Dedifferentiated amniotic fluid mesenchymal stem cell (primary cell): Measurements from ENCODE around the gene WDR86.

Experiments used
- DNase-seq: peaks from one replicate; pipeline ENCODE4 v3.0.0-alpha.2; 2016; ENCODE audit errors: extremely low spot score

WDR86 gene

GRCh38 chr7:151391358-151391730 lies 18.5 kb downstream of the WDR86 start:
- no peak for DNase-seq

DNA sequence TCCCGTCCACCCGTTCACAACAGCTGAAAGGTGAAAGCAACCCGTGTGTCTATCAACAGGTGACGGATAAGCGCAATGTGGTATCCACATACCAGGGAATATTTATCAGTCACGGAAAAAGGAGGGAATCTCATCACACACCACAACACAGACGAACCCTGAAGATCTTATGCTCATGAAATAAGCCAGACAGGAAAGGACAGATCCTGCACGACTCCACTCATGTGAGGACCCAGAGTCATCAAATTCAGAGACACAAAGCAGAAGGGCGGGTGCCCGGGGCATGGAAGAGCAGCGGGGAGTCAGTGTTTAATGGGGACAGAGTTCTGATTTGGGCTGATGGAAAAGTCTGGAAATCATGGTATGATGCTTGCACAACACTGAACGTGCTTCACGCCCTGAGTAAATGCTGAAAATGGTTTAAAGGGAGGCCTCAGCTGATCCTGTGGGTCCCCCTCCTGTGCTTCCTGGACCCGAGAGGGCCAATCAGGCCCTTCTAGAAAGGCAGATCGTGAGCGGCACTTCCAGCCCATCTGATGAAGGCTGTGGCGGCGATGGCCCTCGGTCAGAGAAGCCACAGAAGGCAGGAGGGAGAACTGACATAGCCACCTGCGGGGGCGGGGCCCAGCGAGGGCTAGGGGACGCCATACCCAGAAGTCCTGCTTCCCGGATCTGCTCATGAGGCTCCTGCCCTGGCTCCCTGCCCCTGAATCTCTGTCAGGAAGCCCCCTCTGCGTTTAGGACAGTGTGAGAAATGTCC lies 19.1 kb downstream of the WDR86 start:
- DNase-seq: no peak

DNA sequence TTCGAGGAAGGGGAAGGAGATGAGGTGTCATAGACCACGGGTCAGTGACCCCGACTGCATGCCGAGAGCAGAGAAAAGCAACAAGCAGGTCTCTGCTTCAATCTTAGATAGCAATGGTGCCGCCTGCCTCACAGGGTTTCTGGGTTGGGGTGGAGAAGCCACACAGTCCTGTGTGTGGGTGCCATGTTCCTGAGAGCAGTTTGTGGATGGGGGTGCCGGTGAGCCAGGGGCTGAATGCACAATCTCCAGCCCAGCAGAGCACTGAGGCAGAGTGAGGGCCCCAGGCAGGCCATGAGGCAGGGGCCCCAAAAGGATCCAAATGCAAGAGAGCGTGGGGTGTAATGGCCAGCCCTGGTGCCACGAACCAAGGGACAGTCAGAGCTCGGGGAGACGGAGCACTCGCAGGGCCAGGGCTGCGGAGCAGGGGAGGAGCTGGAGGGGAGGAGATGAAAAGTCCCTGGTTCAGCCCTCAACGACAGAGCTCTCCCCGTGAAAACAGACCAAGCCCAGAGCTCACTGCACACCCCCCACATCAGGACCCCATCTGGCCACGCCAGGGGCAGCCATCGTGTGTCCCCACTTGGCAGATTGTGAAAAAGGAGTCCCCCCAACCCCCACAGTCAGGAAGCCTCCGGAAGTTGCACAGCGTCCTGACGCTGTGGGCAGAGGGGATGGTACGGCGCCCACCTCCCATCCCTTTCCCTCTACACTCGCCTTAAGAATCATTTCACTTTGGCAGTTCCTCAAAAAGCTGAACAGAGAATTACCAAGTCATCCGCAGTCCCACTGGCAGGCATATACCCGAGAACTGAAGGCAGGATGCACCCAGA lies 19.9 kb downstream of the WDR86 start:
- no peak for DNase-seq

DNA sequence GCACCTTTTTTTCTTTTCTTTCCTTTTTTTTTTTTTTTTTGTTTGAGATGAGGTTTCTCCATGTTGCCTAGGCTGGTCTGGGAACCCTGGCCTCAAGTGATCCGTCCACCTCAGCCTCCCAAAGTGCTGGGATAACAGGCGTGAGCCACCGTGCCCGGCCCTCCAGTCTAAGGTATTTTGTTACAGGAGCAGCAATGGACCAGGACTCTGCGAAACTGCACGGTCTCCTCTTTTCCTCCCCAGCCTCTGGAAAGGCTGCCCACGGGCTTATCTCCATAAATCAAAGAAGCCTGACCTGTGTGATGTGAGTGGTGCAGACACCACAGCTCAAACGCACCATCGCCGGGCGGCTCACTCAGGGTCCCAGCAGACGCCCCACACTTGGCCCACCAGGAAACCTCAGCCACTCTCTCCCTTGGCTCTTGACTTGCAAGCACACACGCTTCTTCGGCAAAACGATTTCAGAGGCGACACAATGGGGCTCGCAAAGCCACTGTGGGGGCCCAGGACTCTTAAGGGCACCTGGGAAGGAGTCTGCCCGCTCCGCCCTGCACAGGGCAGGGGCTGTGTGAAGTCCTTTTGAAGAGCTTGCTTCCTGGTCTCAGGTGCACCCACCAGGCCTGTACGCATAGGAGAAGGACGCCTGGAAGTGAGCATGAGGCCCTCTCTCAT lies 20.6 kb downstream of the WDR86 start:
- no peak for DNase-seq

DNA sequence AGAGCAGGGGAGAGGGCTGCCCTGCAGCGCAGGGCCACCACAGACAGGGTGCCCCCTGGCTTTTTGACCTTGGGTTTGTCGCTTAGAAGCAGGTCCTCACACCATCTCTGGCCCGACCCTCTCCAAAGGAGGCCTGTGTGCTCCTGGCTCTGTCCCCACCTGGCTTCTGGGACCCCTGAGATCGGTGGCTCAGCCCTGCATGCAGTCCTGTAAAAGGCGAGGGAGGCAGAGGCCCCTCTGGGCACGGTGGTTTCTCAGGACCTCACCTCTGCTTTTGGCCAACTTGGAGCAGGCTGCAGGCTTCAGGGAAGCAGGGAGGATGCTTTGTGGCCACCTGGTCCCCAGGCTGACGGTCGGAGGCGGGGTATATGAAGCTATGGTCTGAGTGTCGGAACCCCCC lies 21.4 kb downstream of the WDR86 start:
- no peak for DNase-seq

DNA sequence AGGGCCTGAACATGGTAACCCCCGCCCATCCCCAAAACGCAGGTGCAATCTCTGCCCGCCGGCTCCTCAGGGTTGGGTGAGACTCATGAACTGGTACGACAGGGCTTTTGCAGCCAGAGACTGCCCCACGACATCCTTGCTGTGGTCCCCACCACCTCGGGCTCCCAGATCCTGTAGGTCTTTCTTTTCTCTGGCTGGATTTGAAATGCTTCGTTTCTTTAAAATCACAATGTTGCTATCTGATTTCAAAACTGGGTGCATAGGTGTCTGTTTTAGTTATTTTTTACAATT lies 21.9 kb downstream of the WDR86 start:
- no peak for DNase-seq

GRCh38 chr7:151387161-151388006 lies 22.5 kb downstream of the WDR86 start:
- no peak for DNase-seq

GRCh38 chr7:151386301-151387160 lies 23.3 kb downstream of the WDR86 start:
- no peak for DNase-seq

DNA sequence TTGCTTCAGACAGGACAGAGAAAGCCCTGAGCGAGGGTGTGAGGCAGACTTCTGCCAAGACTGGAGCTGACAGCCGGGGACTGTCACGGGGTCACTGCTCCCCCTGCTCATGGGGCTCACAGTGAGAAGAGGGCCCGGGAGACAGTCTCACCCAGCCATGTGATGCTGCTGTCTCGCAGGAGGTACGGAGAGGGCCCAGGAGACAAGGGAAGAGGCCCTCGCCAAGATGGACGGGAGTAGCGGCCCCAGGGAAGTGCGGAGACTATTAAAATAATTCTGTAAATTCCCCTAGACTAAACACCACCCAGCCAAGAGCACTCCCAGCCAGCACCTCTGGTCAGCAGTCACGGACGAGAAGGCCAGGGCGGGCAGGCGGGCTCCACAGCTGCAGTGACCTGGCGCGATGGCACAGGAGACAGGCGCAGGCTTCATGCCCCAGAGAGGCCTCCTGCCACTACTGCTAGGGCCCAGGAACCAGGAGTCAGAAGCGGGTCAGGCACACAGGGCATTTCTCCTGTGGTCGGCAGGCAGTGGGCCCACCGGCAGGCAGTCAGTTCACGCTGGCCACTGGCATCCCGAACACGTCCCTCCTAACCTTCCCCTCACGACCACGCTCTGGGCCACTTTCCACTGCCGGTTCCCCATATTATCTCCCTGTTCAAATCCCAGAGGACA lies 24.1 kb downstream of the WDR86 start:
- no peak for DNase-seq

GRCh38 chr7:151384776-151385625 lies 24.8 kb downstream of the WDR86 start:
- DNase-seq: no peak

DNA sequence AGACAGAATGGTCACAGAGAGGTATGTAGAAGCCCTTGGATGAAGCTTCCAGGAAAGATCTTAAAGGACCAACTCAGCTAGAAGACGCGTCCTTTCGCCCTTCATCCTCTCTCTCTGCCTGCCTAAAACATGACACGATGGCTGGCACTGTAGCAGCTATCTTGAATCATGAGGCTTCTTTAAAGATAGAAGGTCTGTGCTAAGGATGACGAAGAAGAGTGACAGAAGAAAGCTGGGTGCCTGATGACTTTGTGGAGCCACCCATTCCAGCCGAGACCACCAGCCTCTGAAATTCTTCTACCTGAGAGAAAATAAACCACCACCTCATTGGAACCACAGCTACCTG lies 25.5 kb downstream of the WDR86 start:
- no peak for DNase-seq

DNA sequence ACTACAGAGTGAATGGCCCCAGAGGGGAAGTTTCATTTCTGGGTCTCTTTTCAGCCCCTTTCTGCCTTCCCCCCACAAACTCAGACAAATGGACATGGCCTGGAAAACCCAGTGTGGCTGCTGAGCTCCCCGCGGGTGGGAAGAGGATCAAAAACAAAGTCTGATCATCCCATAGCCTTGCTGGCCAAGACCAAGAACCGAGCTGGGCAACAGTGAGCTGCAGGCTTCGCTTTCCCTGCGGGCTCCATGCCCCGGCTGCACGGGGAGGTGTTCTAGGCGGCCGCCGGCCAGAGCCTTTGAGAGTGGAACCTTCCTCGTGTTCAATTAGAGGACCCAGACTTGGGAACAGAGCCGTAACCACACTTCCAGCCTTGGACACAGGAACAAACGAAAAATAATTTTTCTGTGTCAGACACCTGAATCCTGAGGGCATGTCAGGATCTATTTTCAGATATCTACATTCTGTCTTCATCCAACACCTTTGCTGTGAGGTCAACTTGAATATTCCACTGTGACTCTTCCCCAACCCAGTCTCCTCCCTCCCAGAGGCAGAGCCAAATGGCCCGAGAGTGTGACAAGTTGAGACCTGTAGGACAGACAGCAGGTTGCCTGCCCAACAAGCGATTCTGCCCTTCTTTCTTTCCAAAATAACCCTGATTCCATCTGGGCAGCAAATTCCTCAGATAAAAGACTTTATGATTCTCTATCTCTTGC lies 26.0 kb downstream of the WDR86 start:
- DNase-seq: no peak

- no peak for DNase-seq
Observed at GRCh38 chr7:151382079-151382885, 27.6 kb downstream of the WDR86 start.

DNA sequence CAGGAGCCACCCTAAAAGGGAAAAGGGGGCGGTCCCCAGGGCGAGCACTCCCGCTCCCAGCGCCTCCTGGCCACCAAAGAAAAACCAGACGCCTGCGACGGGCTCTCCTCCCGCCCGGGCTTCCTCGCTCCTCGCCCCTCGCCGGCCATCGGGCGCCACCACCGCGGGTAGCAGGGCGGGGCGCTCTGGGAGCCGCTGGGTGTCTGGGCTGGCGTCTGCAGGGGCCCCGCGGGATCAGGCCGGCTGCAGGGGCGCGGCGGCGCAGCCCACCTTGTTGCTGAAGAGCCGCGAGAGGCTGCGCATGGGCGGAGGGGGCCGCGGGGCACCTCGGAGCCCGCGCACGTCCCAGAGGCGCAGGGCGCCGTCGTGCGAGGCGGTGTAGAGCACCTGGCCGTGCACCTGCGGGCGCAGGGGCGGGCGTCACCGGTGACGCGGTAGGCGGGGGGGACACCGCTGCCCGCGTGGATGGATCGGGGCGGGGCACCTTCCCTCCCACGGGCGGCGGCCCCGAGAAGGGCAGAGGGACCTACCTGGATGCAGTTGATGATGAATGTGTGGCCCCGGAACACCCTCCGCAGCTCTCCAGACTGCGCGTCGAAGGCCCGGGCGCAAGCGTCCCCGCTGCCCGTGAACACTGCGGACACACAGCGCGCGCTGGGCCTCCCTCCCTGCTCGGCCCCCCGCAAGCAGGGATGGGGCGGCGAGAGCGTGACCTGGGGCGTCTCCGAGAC lies 28.3 kb downstream of the WDR86 start:
- no peak for DNase-seq

GRCh38 chr7:151381098-151381347 lies 28.8 kb downstream of the WDR86 start:
- no peak for DNase-seq

GRCh38 chr7:151380199-151381097 lies 29.4 kb downstream of the WDR86 start:
- DNase-seq: no peak
